ENCODE measurements around the gene AIFM2. TPM values are rescaled to one million over a fixed set of nuclear protein-coding genes. Genes with fewer than 3 reads are reported as not detected.

AIFM2 gene
- total RNA-seq, 1 experiment from 2014 or later: 31.1 TPM

GRCh38 chr10:70169649-70170364 lies 37.2 kb upstream of the AIFM2 start:
- no peaks in the 10 kb centered on the region for H3K9me3 ChIP-seq
- peaks cover 62% of the 10 kb centered on the region for H3K36me3 Mint-ChIP-seq (ENCODE audit: insufficient read depth, unreplicated experiment)
- peaks cover 24% of the 10 kb centered on the region for H3K4me1 Mint-ChIP-seq (ENCODE audit: low read depth, unreplicated experiment)
- TF ChIP-seq, protein P1, sequence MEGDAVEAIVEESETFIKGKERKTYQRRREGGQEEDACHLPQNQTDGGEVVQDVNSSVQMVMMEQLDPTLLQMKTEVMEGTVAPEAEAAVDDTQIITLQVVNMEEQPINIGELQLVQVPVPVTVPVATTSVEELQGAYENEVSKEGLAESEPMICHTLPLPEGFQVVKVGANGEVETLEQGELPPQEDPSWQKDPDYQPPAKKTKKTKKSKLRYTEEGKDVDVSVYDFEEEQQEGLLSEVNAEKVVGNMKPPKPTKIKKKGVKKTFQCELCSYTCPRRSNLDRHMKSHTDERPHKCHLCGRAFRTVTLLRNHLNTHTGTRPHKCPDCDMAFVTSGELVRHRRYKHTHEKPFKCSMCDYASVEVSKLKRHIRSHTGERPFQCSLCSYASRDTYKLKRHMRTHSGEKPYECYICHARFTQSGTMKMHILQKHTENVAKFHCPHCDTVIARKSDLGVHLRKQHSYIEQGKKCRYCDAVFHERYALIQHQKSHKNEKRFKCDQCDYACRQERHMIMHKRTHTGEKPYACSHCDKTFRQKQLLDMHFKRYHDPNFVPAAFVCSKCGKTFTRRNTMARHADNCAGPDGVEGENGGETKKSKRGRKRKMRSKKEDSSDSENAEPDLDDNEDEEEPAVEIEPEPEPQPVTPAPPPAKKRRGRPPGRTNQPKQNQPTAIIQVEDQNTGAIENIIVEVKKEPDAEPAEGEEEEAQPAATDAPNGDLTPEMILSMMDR (IDR thresholded peaks at IDR 0.05; ENCODE audit: insufficient read depth in 1 of 2, low read depth in 1 of 2, low read length in 1 of 2, severe bottlenecking in 1 of 2, unreplicated experiment in 1 of 2): no peak
- H3K4me3 ChIP-seq (ENCODE audit: low read depth, low read length): peak overlapping the region; percentile 66
- H3K27me3 Mint-ChIP-seq (ENCODE audit: insufficient read depth, unreplicated experiment): no peaks in the 10 kb centered on the region
- peaks cover 2% of the 10 kb centered on the region for H3K36me3 ChIP-seq (ENCODE audit: control insufficient read depth, insufficient read depth, low read length)
- H3K4me3 Mint-ChIP-seq (ENCODE audit: unreplicated experiment): peak overlapping the region; percentile 96
- intact Hi-C loops (cut with micrococcal nuclease; ENCODE audit: unreplicated experiment): loop anchor here (1.0 kb wide), 3 partner anchors 24 to 63 kb away; partner anchors contain the start of genes AIFM2, PPA1 and TYSND1
- ChIA-PET POLR2A (interaction anchor here (0.5 to 3.7 kb wide), 23 partner anchors 8 to 370 kb away, joined by 3 to 128 read pairs (median 4); partner anchors contain the start of genes EIF4EBP2, PPA1 and TYSND1), CTCF (interaction anchor here (0.6 to 2.8 kb wide), 8 partner anchors 18 to 255 kb away, joined by 3 to 69 read pairs (median 4); partner anchors contain the start of gene TYSND1)
- H3K4me1 ChIP-seq: peaks cover 5% of the 10 kb centered on the region
- H3K27me3 ChIP-seq (replicated peaks; ENCODE audit: control insufficient read depth, insufficient read depth, low read length): no peaks in the 10 kb centered on the region
- no peaks in the 10 kb centered on the region for H3K9me3 Mint-ChIP-seq (ENCODE audit: unreplicated experiment)
- no TSS peak for BruUV-seq (replicated peaks)
- peak in 1 of 2 experiments; percentile 33 for DNase-seq
- H3K27ac Mint-ChIP-seq (ENCODE audit: unreplicated experiment): peak overlapping the region; percentile 98

GRCh38 chr10:70169011-70169410 lies 36.4 kb upstream of the AIFM2 start:
- POLR2A ChIA-PET: interaction anchor here (0.6 to 3.7 kb wide), 3 partner anchors 18 to 85 kb away, joined by 3 to 128 read pairs (median 5); partner anchors contain the start of gene TYSND1
- H3K27ac Mint-ChIP-seq (ENCODE audit: unreplicated experiment): peak overlapping the region; percentile 98
- CTCF ChIA-PET: interaction anchor here (2.1 to 2.8 kb wide), 2 partner anchors 22 to 23 kb away, joined by 9 to 69 read pairs; partner anchors contain the start of gene TYSND1
- peak overlapping the region; percentile 96 for H3K4me3 Mint-ChIP-seq (ENCODE audit: unreplicated experiment)
- H3K27me3 ChIP-seq (replicated peaks; ENCODE audit: control insufficient read depth, insufficient read depth, low read length): no peaks in the 10 kb centered on the region
- no peaks in the 10 kb centered on the region for H3K27me3 Mint-ChIP-seq (ENCODE audit: insufficient read depth, unreplicated experiment)
- H3K9me3 ChIP-seq: no peaks in the 10 kb centered on the region
- H3K36me3 ChIP-seq (ENCODE audit: control insufficient read depth, insufficient read depth, low read length): peaks cover 2% of the 10 kb centered on the region
- TF ChIP-seq, protein P1 (IDR thresholded peaks at IDR 0.05; ENCODE audit: insufficient read depth in 1 of 2, low read depth in 1 of 2, low read length in 1 of 2, severe bottlenecking in 1 of 2, unreplicated experiment in 1 of 2): no peak
- H3K36me3 Mint-ChIP-seq (ENCODE audit: insufficient read depth, unreplicated experiment): peaks cover 68% of the 10 kb centered on the region
- peaks cover 5% of the 10 kb centered on the region for H3K4me1 ChIP-seq
- peaks cover 27% of the 10 kb centered on the region for H3K4me1 Mint-ChIP-seq (ENCODE audit: low read depth, unreplicated experiment)
- H3K4me3 ChIP-seq (ENCODE audit: low read depth, low read length): peak overlapping the region; percentile 66
- DNase-seq: no peak
- BruUV-seq (replicated peaks): no TSS peak
- no peaks in the 10 kb centered on the region for H3K9me3 Mint-ChIP-seq (ENCODE audit: unreplicated experiment)
- intact Hi-C loops (cut with micrococcal nuclease; ENCODE audit: unreplicated experiment): no loop called here

- no peaks in the 10 kb centered on the region for H3K9me3 Mint-ChIP-seq (ENCODE audit: unreplicated experiment)
- H3K36me3 Mint-ChIP-seq (ENCODE audit: insufficient read depth, unreplicated experiment): peaks cover 84% of the 10 kb centered on the region
- peaks cover 5% of the 10 kb centered on the region for H3K4me1 ChIP-seq
- no peaks in the 10 kb centered on the region for H3K27me3 Mint-ChIP-seq (ENCODE audit: insufficient read depth, unreplicated experiment)
- BruUV-seq (replicated peaks): no TSS peak
- DNase-seq: no peak
- intact Hi-C loops (cut with micrococcal nuclease; ENCODE audit: unreplicated experiment): no loop called here
- H3K36me3 ChIP-seq (ENCODE audit: control insufficient read depth, insufficient read depth, low read length): peaks cover 4% of the 10 kb centered on the region
- no peaks in the 10 kb centered on the region for H3K9me3 ChIP-seq
- peaks cover 44% of the 10 kb centered on the region for H3K4me1 Mint-ChIP-seq (ENCODE audit: low read depth, unreplicated experiment)
- H3K27me3 ChIP-seq (replicated peaks; ENCODE audit: control insufficient read depth, insufficient read depth, low read length): no peaks in the 10 kb centered on the region
- TF ChIP-seq, protein P1 (IDR thresholded peaks at IDR 0.05; ENCODE audit: insufficient read depth in 1 of 2, low read depth in 1 of 2, low read length in 1 of 2, severe bottlenecking in 1 of 2, unreplicated experiment in 1 of 2): no peak
- H3K4me3 Mint-ChIP-seq (ENCODE audit: unreplicated experiment): no peak overlapping the region
- ChIA-PET POLR2A (interaction anchor here (0.6 to 1.0 kb wide), 2 partner anchors 24 to 332 kb away, joined by 3 to 4 read pairs; no protein-coding TSS in a partner anchor), CTCF (interaction anchor here (2.1 kb wide), 1 partner anchor 20 kb away, joined by 9 read pairs; the partner anchor contains the start of gene TYSND1)
- no peak overlapping the region for H3K4me3 ChIP-seq (ENCODE audit: low read depth, low read length)
- H3K27ac Mint-ChIP-seq (ENCODE audit: unreplicated experiment): no peak overlapping the region
These were observed 34.6 kb upstream of the AIFM2 start for GRCh38 chr10:70167246-70167645.

Measured in Caco-2 (cell line).